Right atrium auricular region (tissue), 2 donors: Measurements from ENCODE around the gene XXYLT1. TPM values are rescaled to one million over a fixed set of nuclear protein-coding genes. Genes with fewer than 3 reads are reported as not detected.
"Not testable (repeated sequence)": the region's sequence is repeated elsewhere in the genome, so short reads cannot be mapped to it uniquely, and the experiment has no call there.

ENCODE experiments used
- DNase-seq: peaks from one replicate; pipeline ENCODE4 v3.0.0-alpha.2; 2019; ENCODE audit warnings: low spot score
- H3K27ac ChIP-seq, 2 donors: fragments of 200-600 bp; sonication (generic); 1 replicate in 1 of 2; 2 replicates in 1 of 2; pipeline ENCODE4 v1.5.1; 2016 to 2019
- H3K27me3 ChIP-seq, 2 donors: fragments of 200-600 bp; sonication (generic); one replicate each; pipeline versions ENCODE4 v1.5.1 to v1.6.0; 2017 to 2019
- H3K36me3 ChIP-seq: fragments of 200-600 bp; sonication (generic); one replicate; pipeline ENCODE4 v1.5.1; 2016
- H3K4me1 ChIP-seq, 2 donors: fragments of 200-600 bp; sonication (generic); one replicate each; pipeline versions ENCODE4 v1.5.1 to v1.6.0; 2017 to 2019
- H3K4me3 ChIP-seq, 2 donors: fragments of 200-600 bp; sonication (generic); 1 replicate in 1 of 2; 2 replicates in 1 of 2; pipeline ENCODE4 v1.5.1; 2017 to 2019; ENCODE audit warnings: mild to moderate bottlenecking in 1 of 2, moderate library complexity in 1 of 2
- H3K9me3 ChIP-seq, 2 donors: fragments of 200-600 bp; sonication (generic); one replicate each; pipeline ENCODE4 v1.5.1; 2019
- CTCF ChIP-seq, 2 donors: fragments of 200-600 bp; sonication (generic); IDR thresholded peaks; one replicate each; pipeline ENCODE4 v1.5.1; 2019; ENCODE audit warnings: antibody characterized with exemption in 2 of 2
- total RNA-seq, 2 donors: library from RNA; depleted of rRNA; stranded (reverse); fragments of >200 nt; gene quantifications; one replicate each; pipeline ENCODE4 v1.1.0, GENCODE V29; 2016

Gene XXYLT1
- total RNA-seq, 2 donors from 2014 or later: 4.6 to 6.7 TPM

GRCh38 chr3:195297446-195297845 lies 26.5 kb upstream of the XXYLT1 start:
- Histone ChIP-seq H3K27ac (no peak overlapping the region), H3K27me3 (no peaks in the 10 kb centered on the region), H3K9me3 (no peaks in the 10 kb centered on the region), H3K4me1 (no peaks in the 10 kb centered on the region), H3K36me3 (peaks cover 18% of the 10 kb centered on the region), H3K4me3 (no peak overlapping the region)
- TF ChIP-seq CTCF (IDR thresholded peaks at IDR 0.05): no peak
- no peak for DNase-seq

GRCh38 chr3:195296662-195297061 lies 25.7 kb upstream of the XXYLT1 start:
- DNase-seq: no peak
- no peak overlapping the region for H3K27ac ChIP-seq
- peaks cover 17% of the 10 kb centered on the region for H3K36me3 ChIP-seq
- no peaks in the 10 kb centered on the region for H3K27me3 ChIP-seq
- H3K4me1 ChIP-seq: no peaks in the 10 kb centered on the region
- TF ChIP-seq CTCF (IDR thresholded peaks at IDR 0.05): no peak
- H3K9me3 ChIP-seq: no peaks in the 10 kb centered on the region
- H3K4me3 ChIP-seq: no peak overlapping the region

GRCh38 chr3:195291121-195291520 lies 20.2 kb upstream of the XXYLT1 start:
- no peaks in the 10 kb centered on the region for H3K9me3 ChIP-seq

GRCh38 chr3:195290643-195291042 lies 19.7 kb upstream of the XXYLT1 start:
- not testable (repeated sequence) for H3K9me3 ChIP-seq, H3K4me3 ChIP-seq, H3K4me1 ChIP-seq, H3K27ac ChIP-seq, DNase-seq, H3K27me3 ChIP-seq
- peaks cover 46% of the 10 kb centered on the region for H3K36me3 ChIP-seq

More at GRCh38 chr3:195291121-195291520, 20.2 kb upstream of the XXYLT1 start:
- Histone ChIP-seq H3K27me3 (no peaks in the 10 kb centered on the region), H3K27ac (no peak overlapping the region), H3K36me3 (peaks cover 41% of the 10 kb centered on the region), H3K4me1 (no peaks in the 10 kb centered on the region), H3K4me3 (no peak overlapping the region)
- no peak for TF ChIP-seq CTCF (IDR thresholded peaks at IDR 0.05)
- no peak for DNase-seq

- no peak for TF ChIP-seq CTCF (IDR thresholded peaks at IDR 0.05)
- Histone ChIP-seq H3K4me1 (no peaks in the 10 kb centered on the region), H3K27ac (no peak overlapping the region), H3K27me3 (no peaks in the 10 kb centered on the region), H3K4me3 (no peak overlapping the region), H3K36me3 (peaks cover 36% of the 10 kb centered on the region), H3K9me3 (no peaks in the 10 kb centered on the region)
- no peak for DNase-seq
Observed at GRCh38 chr3:195286115-195286872, 15.3 kb upstream of the XXYLT1 start.

GRCh38 chr3:195285372-195285771 lies 14.4 kb upstream of the XXYLT1 start:
- no peaks in the 10 kb centered on the region for H3K9me3 ChIP-seq
- H3K36me3 ChIP-seq: peaks cover 33% of the 10 kb centered on the region

More at GRCh38 chr3:195285372-195285771, 14.4 kb upstream of the XXYLT1 start:
- Histone ChIP-seq H3K4me1 (no peaks in the 10 kb centered on the region), H3K27ac (no peak overlapping the region), H3K4me3 (no peak overlapping the region), H3K27me3 (no peaks in the 10 kb centered on the region)
- no peak for TF ChIP-seq CTCF (IDR thresholded peaks at IDR 0.05)
- DNase-seq: no peak
